Measurements from ENCODE around the gene SLC16A3. TPM values are rescaled to one million over a fixed set of nuclear protein-coding genes. Genes with fewer than 3 reads are reported as not detected.
"Not testable (repeated sequence)": the region's sequence is repeated elsewhere in the genome, so short reads cannot be mapped to it uniquely, and the experiment has no call there.

SLC16A3 gene
- total RNA-seq: 13.0 TPM

- Histone ChIP-seq H3K36me3 (ENCODE audit: control insufficient read depth in 3 of 3, insufficient read depth in 3 of 3, low read length in 3 of 3) (no peaks in the 10 kb centered on the region), H3K27me3 (ENCODE audit: control insufficient read depth in 3 of 3, insufficient read depth in 3 of 3, low read length in 3 of 3) (no peaks in the 10 kb centered on the region), H3K4me1 (ENCODE audit: control insufficient read depth in 3 of 3, insufficient read depth in 3 of 3, low read length in 3 of 3) (peaks cover 47 to 66% (median 55%) of the 10 kb centered on the region in 3 donors), H3K27ac (ENCODE audit: low read depth, low read length) (peak within 1 kb of the TSS; percentile 74), H3K4me3 (ENCODE audit: low read length in 3 of 3) (peak within 1 kb of the TSS; percentile 56 to 72 (median 60)), H3K9me3 (ENCODE audit: control insufficient read depth in 3 of 3, low read length in 3 of 3) (no peaks in the 10 kb centered on the region), H3K9ac (ENCODE audit: low read depth in 1 of 3, low read length in 3 of 3) (peak within 1 kb of the TSS; percentile 62 to 83 (median 69))
These were observed at the start of gene SLC16A3 for GRCh38 chr17:82228842-82229697. TSS of gene SLC16A3 (plus strand) at chr17:82229042. CDS start at chr17:82236009, 6,967 bp downstream.

GRCh38 chr17:82179412-82179811 lies 49.4 kb upstream of the SLC16A3 start:
- no peak overlapping the region for H3K4me3 ChIP-seq (ENCODE audit: low read length in 3 of 3)
- H3K9ac ChIP-seq (ENCODE audit: low read depth in 1 of 3, low read length in 3 of 3): no peak overlapping the region
- H3K27me3 ChIP-seq (ENCODE audit: control insufficient read depth in 3 of 3, insufficient read depth in 3 of 3, low read length in 3 of 3): no peaks in the 10 kb centered on the region
- no peak overlapping the region for H3K27ac ChIP-seq (ENCODE audit: low read depth, low read length)
- no peaks in the 10 kb centered on the region for H3K9me3 ChIP-seq (ENCODE audit: control insufficient read depth in 3 of 3, low read length in 3 of 3)
- H3K36me3 ChIP-seq (ENCODE audit: control insufficient read depth in 3 of 3, insufficient read depth in 3 of 3, low read length in 3 of 3): peaks cover 13 to 18% (median 16%) of the 10 kb centered on the region in 3 donors
- no peaks in the 10 kb centered on the region for H3K4me1 ChIP-seq (ENCODE audit: control insufficient read depth in 3 of 3, insufficient read depth in 3 of 3, low read length in 3 of 3)

- H3K27ac ChIP-seq (ENCODE audit: low read depth, low read length): no peak overlapping the region
- peaks cover 18 to 24% (median 22%) of the 10 kb centered on the region in 3 donors for H3K36me3 ChIP-seq (ENCODE audit: control insufficient read depth in 3 of 3, insufficient read depth in 3 of 3, low read length in 3 of 3)
- H3K4me1 ChIP-seq (ENCODE audit: control insufficient read depth in 3 of 3, insufficient read depth in 3 of 3, low read length in 3 of 3): no peaks in the 10 kb centered on the region
- H3K27me3 ChIP-seq (ENCODE audit: control insufficient read depth in 3 of 3, insufficient read depth in 3 of 3, low read length in 3 of 3): no peaks in the 10 kb centered on the region
- no peak overlapping the region for H3K4me3 ChIP-seq (ENCODE audit: low read length in 3 of 3)
- H3K9ac ChIP-seq (ENCODE audit: low read depth in 1 of 3, low read length in 3 of 3): no peak overlapping the region
- H3K9me3 ChIP-seq (ENCODE audit: control insufficient read depth in 3 of 3, low read length in 3 of 3): no peaks in the 10 kb centered on the region
These were observed 48.8 kb upstream of the SLC16A3 start for GRCh38 chr17:82179946-82180475.

GRCh38 chr17:82180776-82181528 lies 47.9 kb upstream of the SLC16A3 start:
- H3K9me3 ChIP-seq (ENCODE audit: control insufficient read depth in 3 of 3, low read length in 3 of 3): no peaks in the 10 kb centered on the region
- H3K9ac ChIP-seq (ENCODE audit: low read depth in 1 of 3, low read length in 3 of 3): no peak overlapping the region
- H3K27ac ChIP-seq (ENCODE audit: low read depth, low read length): no peak overlapping the region
- H3K36me3 ChIP-seq (ENCODE audit: control insufficient read depth in 3 of 3, insufficient read depth in 3 of 3, low read length in 3 of 3): peaks cover 18 to 26% (median 23%) of the 10 kb centered on the region in 3 donors
- H3K4me1 ChIP-seq (ENCODE audit: control insufficient read depth in 3 of 3, insufficient read depth in 3 of 3, low read length in 3 of 3): no peaks in the 10 kb centered on the region
- H3K4me3 ChIP-seq (ENCODE audit: low read length in 3 of 3): no peak overlapping the region
- H3K27me3 ChIP-seq (ENCODE audit: control insufficient read depth in 3 of 3, insufficient read depth in 3 of 3, low read length in 3 of 3): no peaks in the 10 kb centered on the region

- no peaks in the 10 kb centered on the region for H3K27me3 ChIP-seq (ENCODE audit: control insufficient read depth in 3 of 3, insufficient read depth in 3 of 3, low read length in 3 of 3)
- no peaks in the 10 kb centered on the region for H3K4me1 ChIP-seq (ENCODE audit: control insufficient read depth in 3 of 3, insufficient read depth in 3 of 3, low read length in 3 of 3)
- H3K9ac ChIP-seq (ENCODE audit: low read depth in 1 of 3, low read length in 3 of 3): no peak overlapping the region
- H3K27ac ChIP-seq (ENCODE audit: low read depth, low read length): no peak overlapping the region
- no peak overlapping the region for H3K4me3 ChIP-seq (ENCODE audit: low read length in 3 of 3)
- H3K36me3 ChIP-seq (ENCODE audit: control insufficient read depth in 3 of 3, insufficient read depth in 3 of 3, low read length in 3 of 3): peaks cover 17 to 23% (median 18%) of the 10 kb centered on the region in 3 donors
- no peaks in the 10 kb centered on the region for H3K9me3 ChIP-seq (ENCODE audit: control insufficient read depth in 3 of 3, low read length in 3 of 3)
These were observed 44.1 kb upstream of the SLC16A3 start for GRCh38 chr17:82184761-82185160.

GRCh38 chr17:82186221-82186620 lies 42.6 kb upstream of the SLC16A3 start:
- Histone ChIP-seq H3K27me3 (ENCODE audit: control insufficient read depth in 3 of 3, insufficient read depth in 3 of 3, low read length in 3 of 3) (no peaks in the 10 kb centered on the region), H3K4me1 (ENCODE audit: control insufficient read depth in 3 of 3, insufficient read depth in 3 of 3, low read length in 3 of 3) (no peaks in the 10 kb centered on the region), H3K9me3 (ENCODE audit: control insufficient read depth in 3 of 3, low read length in 3 of 3) (no peaks in the 10 kb centered on the region), H3K4me3 (ENCODE audit: low read length in 3 of 3) (no peak overlapping the region), H3K36me3 (ENCODE audit: control insufficient read depth in 3 of 3, insufficient read depth in 3 of 3, low read length in 3 of 3) (peaks cover 17 to 24% (median 17%) of the 10 kb centered on the region in 3 donors), H3K9ac (ENCODE audit: low read depth in 1 of 3, low read length in 3 of 3) (no peak overlapping the region), H3K27ac (ENCODE audit: low read depth, low read length) (no peak overlapping the region)

- Histone ChIP-seq H3K4me3 (ENCODE audit: low read length in 3 of 3) (no peak overlapping the region), H3K27me3 (ENCODE audit: control insufficient read depth in 3 of 3, insufficient read depth in 3 of 3, low read length in 3 of 3) (no peaks in the 10 kb centered on the region), H3K36me3 (ENCODE audit: control insufficient read depth in 3 of 3, insufficient read depth in 3 of 3, low read length in 3 of 3) (peaks cover 17 to 27% (median 21%) of the 10 kb centered on the region in 3 donors), H3K27ac (ENCODE audit: low read depth, low read length) (no peak overlapping the region), H3K9me3 (ENCODE audit: control insufficient read depth in 3 of 3, low read length in 3 of 3) (no peaks in the 10 kb centered on the region), H3K4me1 (ENCODE audit: control insufficient read depth in 3 of 3, insufficient read depth in 3 of 3, low read length in 3 of 3) (no peaks in the 10 kb centered on the region), H3K9ac (ENCODE audit: low read depth in 1 of 3, low read length in 3 of 3) (no peak overlapping the region)
These were observed 41.3 kb upstream of the SLC16A3 start for GRCh38 chr17:82187500-82187899.

- no peak overlapping the region for H3K27ac ChIP-seq (ENCODE audit: low read depth, low read length)
- no peaks in the 10 kb centered on the region for H3K4me1 ChIP-seq (ENCODE audit: control insufficient read depth in 3 of 3, insufficient read depth in 3 of 3, low read length in 3 of 3)
- H3K27me3 ChIP-seq (ENCODE audit: control insufficient read depth in 3 of 3, insufficient read depth in 3 of 3, low read length in 3 of 3): no peaks in the 10 kb centered on the region
- H3K9ac ChIP-seq (ENCODE audit: low read depth in 1 of 3, low read length in 3 of 3): no peak overlapping the region
- H3K4me3 ChIP-seq (ENCODE audit: low read length in 3 of 3): no peak overlapping the region
- no peaks in the 10 kb centered on the region for H3K9me3 ChIP-seq (ENCODE audit: control insufficient read depth in 3 of 3, low read length in 3 of 3)
- peaks cover 17 to 23% (median 22%) of the 10 kb centered on the region in 3 donors for H3K36me3 ChIP-seq (ENCODE audit: control insufficient read depth in 3 of 3, insufficient read depth in 3 of 3, low read length in 3 of 3)
These were observed 40.6 kb upstream of the SLC16A3 start for GRCh38 chr17:82188001-82188961.

- H3K27me3 ChIP-seq (ENCODE audit: control insufficient read depth in 3 of 3, insufficient read depth in 3 of 3, low read length in 3 of 3); H3K27ac ChIP-seq (ENCODE audit: low read depth, low read length); H3K9ac ChIP-seq (ENCODE audit: low read depth in 1 of 3, low read length in 3 of 3); H3K9me3 ChIP-seq (ENCODE audit: control insufficient read depth in 3 of 3, low read length in 3 of 3); H3K4me1 ChIP-seq (ENCODE audit: control insufficient read depth in 3 of 3, insufficient read depth in 3 of 3, low read length in 3 of 3); H3K4me3 ChIP-seq (ENCODE audit: low read length in 3 of 3): not testable (repeated sequence)
- peaks cover 20 to 26% (median 23%) of the 10 kb centered on the region in 3 donors for H3K36me3 ChIP-seq (ENCODE audit: control insufficient read depth in 3 of 3, insufficient read depth in 3 of 3, low read length in 3 of 3)
These were observed 35.8 kb upstream of the SLC16A3 start for GRCh38 chr17:82193050-82193449.

Data from skeletal muscle tissue (tissue), 4 donors.